ENCODE measurements around the gene BARX1.
A peak's percentile ranks its signal among the peaks of the same experiment; 100 is the strongest.
"Not testable (repeated sequence)": the region's sequence is repeated elsewhere in the genome, so short reads cannot be mapped to it uniquely, and the experiment has no call there.

Gene BARX1

GRCh38 chr9:93965830-93966577, 10.8 kb upstream of the BARX1 start:
- DNase-seq = peak; percentile 50

DNA sequence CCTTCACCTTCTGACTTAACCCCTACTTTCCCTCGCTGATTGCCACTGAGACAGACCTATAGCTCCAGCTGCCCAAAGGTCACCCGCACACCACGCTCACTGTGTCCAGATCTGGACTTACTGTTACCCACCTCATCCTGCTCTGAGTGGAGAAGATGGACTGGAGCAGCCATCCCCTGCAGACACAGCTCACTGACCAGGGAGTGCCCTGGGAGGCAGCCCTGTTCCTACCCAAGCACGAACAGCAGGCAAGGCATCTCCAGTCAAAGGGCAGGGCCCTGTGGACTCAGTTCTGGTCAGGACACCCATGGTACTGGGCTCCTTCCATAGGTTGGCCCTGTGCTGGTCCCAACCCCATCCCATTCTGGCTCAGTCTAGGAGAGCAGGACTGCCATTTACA, 9.5 kb upstream of the BARX1 start:
- peak; percentile 31 for DNase-seq

- DNase-seq = no peak
Observed at GRCh38 chr9:93963969-93964368, 8.8 kb upstream of the BARX1 start.

GRCh38 chr9:93963489-93963888, 8.3 kb upstream of the BARX1 start:
- DNase-seq = not testable (repeated sequence)

DNA sequence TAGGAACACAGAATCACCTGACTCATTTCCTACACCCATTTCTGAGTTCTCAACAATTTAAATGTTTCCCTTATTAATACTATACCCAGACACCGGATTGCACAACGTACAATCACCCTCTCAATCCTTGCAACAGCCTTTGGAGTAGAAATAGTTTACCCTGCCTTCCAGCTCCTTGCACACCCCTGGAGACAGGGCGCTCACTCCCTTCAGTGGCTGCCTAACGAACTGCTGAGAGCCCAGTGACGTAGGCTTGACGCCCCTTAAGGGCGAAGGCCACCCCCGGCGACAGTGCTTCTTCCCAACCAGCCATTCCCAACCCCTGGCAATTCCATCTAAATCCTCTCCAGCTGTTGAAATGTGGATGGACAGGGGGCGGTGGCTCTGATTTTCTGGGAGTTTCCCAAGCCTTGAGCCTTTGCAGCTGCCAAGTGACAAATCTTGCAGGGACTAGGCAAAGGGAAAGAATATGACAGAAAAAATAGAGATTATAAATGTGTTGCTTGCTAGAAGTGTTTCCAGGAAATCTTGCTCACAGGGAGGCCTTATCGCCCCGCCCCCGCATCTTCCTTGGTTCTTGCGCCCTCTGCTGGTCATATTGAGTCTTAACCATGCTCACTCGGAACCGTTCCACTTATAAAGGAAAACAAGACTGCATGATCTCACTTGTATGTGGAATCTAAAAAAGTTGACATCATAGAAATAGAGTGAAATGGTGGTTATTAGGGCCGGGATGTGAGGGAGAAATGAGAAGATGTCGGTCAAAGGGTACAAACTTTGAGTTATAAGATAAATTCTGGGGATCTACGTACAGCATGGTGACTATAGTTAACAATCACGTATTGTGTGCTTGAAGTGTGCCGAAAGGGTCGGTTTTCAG, 7.6 kb upstream of the BARX1 start:
- peak; percentile 91 for DNase-seq

DNA sequence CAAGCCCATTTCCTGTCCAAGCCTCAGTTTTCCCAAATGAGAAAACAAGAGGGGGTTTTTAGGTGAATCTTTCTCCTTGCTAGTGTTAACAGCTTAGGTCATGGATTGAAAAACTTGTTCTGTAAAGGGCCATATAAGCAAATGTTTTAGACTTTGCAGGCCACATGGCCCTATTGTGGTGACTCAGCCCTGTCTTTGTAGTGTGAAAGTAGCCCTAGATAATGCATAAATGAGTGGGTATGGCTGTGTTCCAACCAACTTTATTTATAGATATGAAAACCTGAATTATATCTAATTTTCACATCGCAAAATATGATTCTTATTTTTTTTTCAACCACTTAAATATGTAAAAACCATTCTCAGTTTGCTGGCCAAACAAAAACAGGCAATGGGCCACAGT, 6.9 kb upstream of the BARX1 start:
- DNase-seq = no peak

DNA sequence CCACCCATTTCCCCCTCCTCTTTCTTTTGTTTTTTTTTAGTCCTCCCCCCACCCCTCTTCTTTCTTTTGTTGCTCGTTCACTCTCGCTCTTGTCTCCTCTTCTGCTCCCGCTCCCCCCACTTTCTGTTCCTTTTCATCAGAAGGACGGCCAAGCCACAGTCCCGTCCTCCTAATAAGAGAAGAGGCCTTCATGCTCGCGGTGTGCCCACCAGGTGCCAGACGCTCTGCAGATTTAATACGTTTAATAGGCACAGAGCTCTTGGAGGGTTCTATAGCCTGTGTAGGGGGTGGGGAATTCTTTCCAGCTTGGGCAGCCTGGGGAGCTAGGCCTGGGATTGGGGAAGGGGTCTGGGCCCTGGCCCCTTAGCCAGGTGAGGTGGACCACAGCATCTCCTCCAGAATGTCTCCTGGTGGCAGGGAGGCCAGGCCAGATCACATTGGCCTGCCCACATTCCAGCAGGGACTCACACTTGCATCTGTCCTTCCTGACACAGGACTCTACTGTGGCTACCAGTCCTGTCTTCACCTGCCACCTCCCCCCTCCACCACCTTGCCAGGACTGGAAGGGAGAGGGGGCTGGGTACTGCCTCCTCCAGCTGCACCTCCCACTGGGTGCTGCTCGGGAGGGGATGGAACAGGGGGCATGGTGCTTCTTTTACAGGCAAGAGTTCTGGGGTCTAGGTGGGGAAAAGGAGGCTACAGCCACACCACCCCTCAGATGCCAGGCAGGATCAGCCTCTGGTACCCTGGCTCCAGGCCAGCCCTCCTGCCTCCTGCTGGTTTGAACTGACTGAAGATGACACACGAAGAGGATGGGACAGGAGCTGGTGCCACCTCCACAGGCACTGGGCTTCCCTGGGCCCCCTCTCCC, 6.1 kb upstream of the BARX1 start:
- peak; percentile 56 for DNase-seq

DNA sequence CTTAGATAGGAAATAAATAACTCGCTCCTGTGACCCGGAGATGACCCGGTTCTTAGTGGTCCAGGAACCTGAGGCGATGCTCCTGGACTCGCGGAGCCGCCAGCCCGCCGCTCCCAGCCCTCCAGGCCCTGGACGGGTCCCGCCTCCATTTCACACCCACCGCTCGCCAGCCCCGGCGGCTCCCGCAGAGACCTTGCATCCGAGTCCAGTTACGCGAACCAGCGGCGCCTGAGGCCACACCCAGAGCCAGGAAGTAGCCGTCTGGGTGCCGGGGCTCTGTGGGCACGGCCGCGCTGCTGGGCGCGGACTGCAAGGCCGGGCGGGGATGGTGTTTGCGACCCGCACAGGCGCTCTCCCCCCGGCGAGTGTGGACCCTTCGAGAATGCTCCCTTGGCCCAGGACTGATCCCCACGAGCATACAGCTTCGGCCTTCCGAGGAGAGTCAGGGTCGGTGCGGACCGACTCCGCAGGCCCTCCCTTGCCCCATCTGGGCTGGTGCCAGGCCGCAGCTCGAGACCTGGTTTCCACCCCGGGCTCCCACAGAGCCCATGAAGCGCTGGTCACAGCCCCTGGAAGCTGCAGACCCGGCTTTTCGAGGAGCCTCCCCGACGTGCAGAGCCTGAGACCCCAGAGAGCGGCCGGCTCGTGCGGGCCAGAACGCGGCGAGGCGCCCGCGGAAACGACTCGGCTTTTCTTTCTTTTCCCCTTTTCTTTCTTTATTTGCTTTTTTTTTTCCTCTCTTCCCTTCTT, 5.2 kb upstream of the BARX1 start:
- DNase-seq = peak; percentile 63

GRCh38 chr9:93959739-93960154, 4.6 kb upstream of the BARX1 start:
- DNase-seq = no peak

- DNase-seq = peak; percentile 62
Observed at GRCh38 chr9:93958819-93959682, 3.9 kb upstream of the BARX1 start.

- peak; percentile 69 for DNase-seq
Observed at GRCh38 chr9:93958121-93958818, 3.1 kb upstream of the BARX1 start.

GRCh38 chr9:93955981-93956784, 1.0 kb upstream of the BARX1 start:
- no peak for DNase-seq

- no peak for DNase-seq
Observed at GRCh38 chr9:93954434-93955061, 607 bp downstream of the BARX1 start.

DNA sequence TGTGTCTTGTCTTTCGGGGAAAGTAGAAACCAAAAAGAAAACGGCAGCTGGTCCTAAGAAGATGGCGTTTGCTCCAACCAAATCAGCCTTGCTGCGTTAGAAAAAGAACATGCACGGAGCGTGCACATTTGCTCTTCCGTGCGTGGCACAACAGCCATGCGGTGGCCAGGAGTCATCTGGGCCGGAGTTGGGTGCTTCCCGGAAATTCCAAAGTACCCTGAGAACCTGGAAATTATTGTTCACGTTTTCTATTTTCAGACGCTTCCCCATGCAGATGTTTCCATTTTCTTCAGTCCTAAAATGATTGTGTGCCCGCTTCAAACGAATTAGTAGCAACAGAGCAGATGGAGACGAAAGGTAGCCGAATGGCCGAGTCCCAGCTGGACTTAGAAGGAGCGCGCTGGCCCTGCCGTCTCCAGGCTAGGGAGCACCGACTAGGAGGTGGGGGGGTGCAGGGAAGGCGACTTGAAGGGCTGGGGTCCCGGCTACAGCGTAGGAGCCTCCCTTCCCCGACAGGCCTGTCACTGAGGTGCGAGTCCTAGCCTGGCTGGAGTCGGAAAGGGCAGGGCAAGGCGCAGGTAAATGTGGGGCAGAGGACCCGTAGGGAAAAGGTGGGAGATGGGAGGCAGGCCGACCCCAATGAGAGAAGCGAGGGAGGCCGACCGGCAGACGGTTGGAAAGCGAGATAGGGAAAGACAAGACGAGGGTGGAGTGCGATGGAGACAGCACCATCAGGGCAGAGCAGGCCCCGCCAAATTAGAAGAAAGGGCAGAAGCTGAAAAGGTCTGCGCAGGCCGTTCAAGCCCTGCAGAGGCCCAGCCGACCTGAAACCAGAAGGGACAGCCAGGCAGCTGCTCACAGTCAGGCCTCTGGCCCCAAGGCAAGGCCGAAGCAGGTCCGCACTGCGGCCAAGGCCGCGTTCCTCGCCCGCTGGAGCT, 1.4 kb downstream of the BARX1 start:
- no peak for DNase-seq

DNA sequence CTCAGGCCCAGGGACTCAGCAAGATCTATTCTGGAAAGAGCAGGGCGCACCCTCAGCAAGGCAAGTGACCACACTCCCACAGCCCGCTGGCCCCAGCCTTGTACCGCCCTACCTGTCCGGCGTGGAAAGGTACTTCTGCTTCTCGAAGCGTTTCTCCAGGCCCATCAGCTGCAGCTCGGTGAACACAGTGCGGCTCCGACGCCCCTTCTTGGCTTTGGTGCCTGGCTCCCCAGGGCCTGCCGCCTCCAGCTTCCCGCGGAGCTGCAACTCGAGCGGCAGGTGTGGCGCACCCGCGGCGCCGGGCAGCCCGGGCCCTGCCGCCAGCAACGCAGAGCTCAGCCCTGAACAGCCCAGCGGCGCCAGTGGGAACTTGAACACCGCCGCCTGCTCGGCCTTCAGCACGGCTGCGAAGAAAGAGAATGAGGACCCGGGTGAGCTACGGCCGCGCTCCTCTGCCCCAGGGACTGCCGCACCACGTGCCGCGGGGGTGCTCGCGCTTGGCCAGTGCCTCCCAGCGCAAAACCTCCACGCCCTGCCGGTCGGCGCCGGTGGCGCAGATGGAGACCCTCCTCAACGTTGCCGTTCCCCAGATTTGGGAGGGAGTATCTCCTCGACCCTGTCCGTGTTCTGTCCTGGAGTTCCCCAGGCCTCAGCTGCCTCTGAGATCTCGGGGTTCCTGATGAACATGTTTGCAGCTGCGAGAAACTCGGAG, 2.2 kb downstream of the BARX1 start:
- no peak for DNase-seq

GRCh38 chr9:93952119-93952783, 2.9 kb downstream of the BARX1 start:
- DNase-seq = no peak

- no peak for DNase-seq
Observed at GRCh38 chr9:93951655-93952118, 3.5 kb downstream of the BARX1 start.
